DOHH2 (cell line): Measurements from ENCODE around the gene MRAP2.

ENCODE experiments used
- H3F3A ChIP-seq: fragments of 200-600 bp; sonication (generic), shearing (Covaris generic); 2 replicates; pipeline ENCODE4 v1.6.0; 2016; ENCODE audit warnings: antibody characterized with exemption, mild to moderate bottlenecking; ENCODE audit not compliant: control insufficient read depth, insufficient read depth
- H3K27ac ChIP-seq: fragments of 200-600 bp; sonication (generic); 2 replicates; pipeline ENCODE4 v1.5.1; 2014; ENCODE audit warnings: low read depth, mild to moderate bottlenecking, low read length, moderate library complexity
- H3K27me3 ChIP-seq: fragments of 200-600 bp; sonication (generic); 2 replicates; pipeline ENCODE4 v1.6.1; 2014; ENCODE audit warnings: mild to moderate bottlenecking, low read length, mixed read lengths; ENCODE audit not compliant: control insufficient read depth
- H3K36me3 ChIP-seq: fragments of 200-600 bp; sonication (generic); 2 replicates; pipeline ENCODE4 v1.6.1; 2014; ENCODE audit warnings: mild to moderate bottlenecking, low read length, moderate library complexity, mixed read lengths; ENCODE audit not compliant: control insufficient read depth
- H3K4me1 ChIP-seq: fragments of 200-600 bp; sonication (generic); 2 replicates; pipeline ENCODE4 v1.6.1; 2014; ENCODE audit warnings: mild to moderate bottlenecking, low read length, mixed read lengths; ENCODE audit not compliant: control insufficient read depth
- H3K4me2 ChIP-seq: fragments of 200-600 bp; sonication (generic); 2 replicates; pipeline ENCODE4 v1.6.0; 2014; ENCODE audit warnings: mild to moderate bottlenecking, low read length, moderate library complexity
- H3K4me3 ChIP-seq: fragments of 200-600 bp; sonication (generic); 2 replicates; pipeline ENCODE4 v1.5.1; 2014; ENCODE audit warnings: mild to moderate bottlenecking, low read length, mixed read lengths
- H3K79me2 ChIP-seq: fragments of 200-600 bp; sonication (generic); 2 replicates; pipeline ENCODE4 v1.6.1; 2014; ENCODE audit warnings: mild to moderate bottlenecking, low read length, mixed read lengths; ENCODE audit not compliant: control insufficient read depth
- H3K9me2 ChIP-seq: fragments of 200-600 bp; sonication (generic); replicated peaks from 2 replicates; pipeline ENCODE4 v1.6.1; 2014; ENCODE audit warnings: mild to moderate bottlenecking, low read length, mixed read lengths; ENCODE audit not compliant: control insufficient read depth
- H3K9me3 ChIP-seq: fragments of 200-600 bp; sonication (generic); 2 replicates; pipeline ENCODE4 v1.6.1; 2014; ENCODE audit warnings: antibody characterized with exemption, low read length, mixed read lengths; ENCODE audit not compliant: control insufficient read depth, insufficient read depth
- H4K20me1 ChIP-seq: fragments of 200-600 bp; sonication (generic); 2 replicates; pipeline ENCODE4 v1.6.0; 2014; ENCODE audit warnings: low read depth, mild to moderate bottlenecking, antibody characterized with exemption, low read length, moderate library complexity; ENCODE audit not compliant: control insufficient read depth, insufficient read depth
- EZH2phosphoT487 ChIP-seq: fragments of 200-600 bp; sonication (generic); IDR thresholded peaks from 2 replicates; pipeline ENCODE4 v1.6.1; 2017; ENCODE audit warnings: borderline replicate concordance, mild to moderate bottlenecking, antibody characterized with exemption, low read length, moderate library complexity, mixed read lengths
- TF ChIP-seq, protein P1 (sequence below): fragments of 200-600 bp; sonication (generic); IDR thresholded peaks from one replicate; pipeline ENCODE4 v1.5.1; 2014; ENCODE audit warnings: antibody characterized with exemption, mild to moderate bottlenecking, low read depth, low read length; ENCODE audit not compliant: poor library complexity, severe bottlenecking

Gene MRAP2

DNA sequence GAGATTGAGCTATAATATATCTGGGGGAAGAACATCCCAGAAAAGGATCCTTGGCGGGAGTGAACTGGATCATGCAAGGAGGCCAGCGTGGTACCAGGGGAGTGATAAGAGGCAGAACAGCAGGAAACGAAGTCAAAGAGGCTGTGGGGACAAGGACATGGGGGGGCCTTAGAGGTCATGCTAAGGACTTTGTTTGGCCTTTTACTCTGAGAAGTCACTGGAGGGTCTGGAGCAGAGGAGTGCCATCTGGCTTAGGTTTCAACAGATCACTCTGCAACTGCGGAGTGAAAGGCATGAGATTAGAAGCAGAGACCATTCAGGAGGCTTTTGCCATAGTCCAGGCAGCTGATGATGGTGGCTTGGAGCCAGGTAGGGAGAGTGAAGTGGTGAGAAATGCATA lies 24.3 kb downstream of the MRAP2 start:
- Histone ChIP-seq H3K27me3 (peaks cover 3% of the 10 kb centered on the region; the same call in 1 of the 2 replicates), H3K9me3 (no peaks in the 10 kb centered on the region), H3K9me2 (no peaks in the 10 kb centered on the region), H3K79me2 (no peaks in the 10 kb centered on the region), H3K36me3 (no peaks in the 10 kb centered on the region), H3K4me1 (no peaks in the 10 kb centered on the region), H4K20me1 (no peaks in the 10 kb centered on the region), H3K27ac (no peak overlapping the region), H3K4me3 (no peak overlapping the region), H3K4me2 (no peak overlapping the region), H3F3A (no peaks in the 10 kb centered on the region)
- TF ChIP-seq, protein P1, sequence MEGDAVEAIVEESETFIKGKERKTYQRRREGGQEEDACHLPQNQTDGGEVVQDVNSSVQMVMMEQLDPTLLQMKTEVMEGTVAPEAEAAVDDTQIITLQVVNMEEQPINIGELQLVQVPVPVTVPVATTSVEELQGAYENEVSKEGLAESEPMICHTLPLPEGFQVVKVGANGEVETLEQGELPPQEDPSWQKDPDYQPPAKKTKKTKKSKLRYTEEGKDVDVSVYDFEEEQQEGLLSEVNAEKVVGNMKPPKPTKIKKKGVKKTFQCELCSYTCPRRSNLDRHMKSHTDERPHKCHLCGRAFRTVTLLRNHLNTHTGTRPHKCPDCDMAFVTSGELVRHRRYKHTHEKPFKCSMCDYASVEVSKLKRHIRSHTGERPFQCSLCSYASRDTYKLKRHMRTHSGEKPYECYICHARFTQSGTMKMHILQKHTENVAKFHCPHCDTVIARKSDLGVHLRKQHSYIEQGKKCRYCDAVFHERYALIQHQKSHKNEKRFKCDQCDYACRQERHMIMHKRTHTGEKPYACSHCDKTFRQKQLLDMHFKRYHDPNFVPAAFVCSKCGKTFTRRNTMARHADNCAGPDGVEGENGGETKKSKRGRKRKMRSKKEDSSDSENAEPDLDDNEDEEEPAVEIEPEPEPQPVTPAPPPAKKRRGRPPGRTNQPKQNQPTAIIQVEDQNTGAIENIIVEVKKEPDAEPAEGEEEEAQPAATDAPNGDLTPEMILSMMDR = no peak
- no peak for TF ChIP-seq EZH2phosphoT487

DNA sequence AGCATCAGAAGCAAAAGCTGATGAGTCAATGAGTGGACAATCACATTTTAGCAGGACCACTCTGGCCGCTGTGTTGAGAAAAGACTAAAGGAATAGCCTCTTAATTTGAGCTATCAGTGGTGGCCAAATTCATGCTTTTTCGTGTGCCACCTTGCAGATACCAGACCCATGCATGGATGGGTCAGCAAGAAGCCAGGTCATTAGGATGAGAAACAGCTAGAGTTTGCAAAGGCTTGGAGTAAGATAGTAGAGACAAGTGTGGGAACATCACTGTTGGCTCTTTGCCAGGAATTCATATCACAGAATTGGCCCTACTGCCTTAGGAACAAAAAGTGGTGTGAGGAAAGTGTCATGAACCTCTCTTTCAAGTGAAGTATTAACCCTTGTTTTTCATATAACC lies 25.5 kb downstream of the MRAP2 start:
- TF ChIP-seq EZH2phosphoT487 = no peak
- TF ChIP-seq, protein P1 = no peak
- no peaks in the 10 kb centered on the region for H3K79me2 ChIP-seq
- H3K4me2 ChIP-seq = no peak overlapping the region
- H3K9me2 ChIP-seq = no peaks in the 10 kb centered on the region
- no peaks in the 10 kb centered on the region for H3F3A ChIP-seq
- H3K4me1 ChIP-seq = no peaks in the 10 kb centered on the region
- no peak overlapping the region for H3K4me3 ChIP-seq
- H3K27ac ChIP-seq = no peak overlapping the region
- H3K36me3 ChIP-seq = no peaks in the 10 kb centered on the region
- H3K27me3 ChIP-seq = peaks cover 1% of the 10 kb centered on the region; the same call in 1 of the 2 replicates
- no peaks in the 10 kb centered on the region for H3K9me3 ChIP-seq
- no peaks in the 10 kb centered on the region for H4K20me1 ChIP-seq

DNA sequence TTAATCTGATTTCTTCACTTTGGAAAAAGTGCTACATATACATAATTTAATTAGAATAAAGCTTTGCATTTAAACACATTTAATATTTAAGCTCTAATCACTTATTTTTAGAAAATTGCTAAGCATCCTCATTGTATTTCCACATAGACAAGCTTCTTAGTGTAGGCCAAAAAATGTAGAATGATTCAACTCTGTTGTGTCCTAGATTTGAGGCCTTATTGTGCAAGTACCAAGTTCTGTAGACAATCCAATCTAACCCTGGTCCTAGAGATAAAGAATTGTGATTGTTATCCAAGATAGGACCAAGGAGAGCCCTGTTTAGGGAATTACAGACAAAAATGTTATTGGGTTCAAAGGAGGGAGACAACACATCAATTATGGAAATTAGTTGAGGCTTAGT lies 27.6 kb downstream of the MRAP2 start:
- TF ChIP-seq, protein P1 = no peak
- TF ChIP-seq EZH2phosphoT487 = no peak

More for the DNA sequence above, 27.6 kb downstream of the MRAP2 start:
- Histone ChIP-seq H3K27me3 (no peaks in the 10 kb centered on the region), H3K79me2 (no peaks in the 10 kb centered on the region), H3K9me3 (no peaks in the 10 kb centered on the region), H3K27ac (no peak overlapping the region), H4K20me1 (no peaks in the 10 kb centered on the region), H3K4me1 (no peaks in the 10 kb centered on the region), H3F3A (no peaks in the 10 kb centered on the region), H3K4me2 (no peak overlapping the region), H3K36me3 (no peaks in the 10 kb centered on the region), H3K4me3 (no peak overlapping the region), H3K9me2 (no peaks in the 10 kb centered on the region)
